Astrocyte (in vitro differentiated cells and primary cell): Measurements from ENCODE around the gene CIB1.

Source experiments
- EZH2 ChIP-seq: IDR thresholded peaks from 2 replicates; pipeline ENCODE4 v1.6.1; 2012; ENCODE audit warnings: mild to moderate bottlenecking, low read length, inconsistent platforms; ENCODE audit not compliant: insufficient read depth
- TF ChIP-seq, protein P1 (sequence below): IDR thresholded peaks from 2 replicates; pipeline ENCODE4 v1.5.1; 2011; ENCODE audit warnings: low read depth, mild to moderate bottlenecking, inconsistent platforms, low read length, moderate library complexity; ENCODE audit not compliant: insufficient read depth

DNA sequence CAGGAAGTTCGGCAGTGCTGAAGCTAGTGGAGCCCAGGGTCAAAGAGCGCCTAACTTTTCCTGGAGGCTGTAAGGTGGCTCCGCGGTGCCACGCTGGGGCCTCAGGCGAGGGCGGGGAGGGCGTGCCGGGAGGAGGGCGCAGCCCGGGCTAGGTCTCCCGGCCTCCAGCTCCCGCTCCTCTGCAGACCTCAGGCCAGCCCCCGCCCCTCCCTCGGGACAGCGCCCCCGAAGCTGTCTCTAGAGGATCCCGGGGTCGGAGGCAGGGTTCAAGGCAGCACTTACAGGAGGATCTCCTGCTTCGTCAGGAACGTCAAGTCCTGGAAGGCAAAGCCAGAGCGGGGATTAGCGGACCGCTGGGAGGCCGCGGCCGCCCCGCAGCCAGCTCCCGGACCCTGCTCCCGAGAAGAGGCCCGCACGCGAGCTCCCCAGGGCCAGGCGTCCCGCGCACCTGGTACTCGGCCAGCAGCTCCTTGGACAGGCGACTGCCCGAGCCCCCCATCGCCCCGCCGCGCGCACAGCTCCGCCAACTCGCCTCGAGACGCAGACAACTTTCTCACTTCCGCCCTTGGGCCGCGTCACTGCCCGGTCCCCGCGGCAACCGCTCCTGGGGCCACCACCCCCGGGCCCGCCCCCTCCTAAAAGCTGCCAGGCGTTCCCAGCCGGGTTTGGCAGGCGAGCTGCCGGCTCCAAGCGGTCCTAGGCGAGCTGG, at the start of gene CIB1:
- TF ChIP-seq, protein P1, sequence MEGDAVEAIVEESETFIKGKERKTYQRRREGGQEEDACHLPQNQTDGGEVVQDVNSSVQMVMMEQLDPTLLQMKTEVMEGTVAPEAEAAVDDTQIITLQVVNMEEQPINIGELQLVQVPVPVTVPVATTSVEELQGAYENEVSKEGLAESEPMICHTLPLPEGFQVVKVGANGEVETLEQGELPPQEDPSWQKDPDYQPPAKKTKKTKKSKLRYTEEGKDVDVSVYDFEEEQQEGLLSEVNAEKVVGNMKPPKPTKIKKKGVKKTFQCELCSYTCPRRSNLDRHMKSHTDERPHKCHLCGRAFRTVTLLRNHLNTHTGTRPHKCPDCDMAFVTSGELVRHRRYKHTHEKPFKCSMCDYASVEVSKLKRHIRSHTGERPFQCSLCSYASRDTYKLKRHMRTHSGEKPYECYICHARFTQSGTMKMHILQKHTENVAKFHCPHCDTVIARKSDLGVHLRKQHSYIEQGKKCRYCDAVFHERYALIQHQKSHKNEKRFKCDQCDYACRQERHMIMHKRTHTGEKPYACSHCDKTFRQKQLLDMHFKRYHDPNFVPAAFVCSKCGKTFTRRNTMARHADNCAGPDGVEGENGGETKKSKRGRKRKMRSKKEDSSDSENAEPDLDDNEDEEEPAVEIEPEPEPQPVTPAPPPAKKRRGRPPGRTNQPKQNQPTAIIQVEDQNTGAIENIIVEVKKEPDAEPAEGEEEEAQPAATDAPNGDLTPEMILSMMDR: no peak
- no peak for TF ChIP-seq EZH2
